Endometrial microvascular endothelial cells (primary cell): ENCODE results near the gene ANKRD61. TPM values are rescaled to one million over a fixed set of nuclear protein-coding genes. Genes with fewer than 3 reads are reported as not detected.
"Not testable (repeated sequence)": the region's sequence is repeated elsewhere in the genome, so short reads cannot be mapped to it uniquely, and the experiment has no call there.

ENCODE experiments used
- in situ Hi-C: cut with HindIII; loops from 2 replicates; pipeline ENCODE4 v1.10.0; 2017; ENCODE audit warnings: low sequenced_read_pairs, low pct_unique_long_range_greater_than_20kb; ENCODE audit errors: inconsistent ontology term
- total RNA-seq: library from RNA; depleted of rRNA; stranded (reverse); fragments of >200 nt; gene quantifications from one replicate; pipeline ENCODE4 v1.2.3, GENCODE V29; 2015; ENCODE audit errors: inconsistent ontology term

Gene ANKRD61
- not detected for total RNA-seq

- in situ Hi-C loops = no loop called here
Measured at GRCh38 chr7:6030988-6031387, at the start of gene ANKRD61. Gene ANKRD61, plus strand, starts transcription at chr7:6031376. Its CDS starts 0 bp downstream, at chr7:6031376.

GRCh38 chr7:5987061-5987460, 44.1 kb upstream of the ANKRD61 start:
- in situ Hi-C loops = not testable (repeated sequence)

GRCh38 chr7:5997210-5997808, 33.9 kb upstream of the ANKRD61 start:
- in situ Hi-C loops = no loop called here

GRCh38 chr7:6007386-6007785, 23.8 kb upstream of the ANKRD61 start:
- in situ Hi-C loops = no loop called here

GRCh38 chr7:6007835-6008590, 23.2 kb upstream of the ANKRD61 start:
- in situ Hi-C loops = not testable (repeated sequence)

- in situ Hi-C loops = no loop called here
Measured at GRCh38 chr7:6008668-6009611, 22.2 kb upstream of the ANKRD61 start, which contains the start of the genes AIMP2 and PMS2. Gene AIMP2, plus strand, starts transcription at chr7:6009272. Its CDS starts 92 bp downstream, at chr7:6009364. Gene PMS2, minus strand, starts transcription at chr7:6009049. Its CDS starts 30 bp downstream, at chr7:6009019.

GRCh38 chr7:6010370-6010769, 20.8 kb upstream of the ANKRD61 start:
- in situ Hi-C loops = not testable (repeated sequence)

- in situ Hi-C loops = no loop called here
Measured at GRCh38 chr7:6011541-6011940, 19.6 kb upstream of the ANKRD61 start.

- in situ Hi-C loops = no loop called here
Measured at GRCh38 chr7:6012355-6013104, 18.6 kb upstream of the ANKRD61 start.

- in situ Hi-C loops = no loop called here
Measured at GRCh38 chr7:6015917-6016652, 15.1 kb upstream of the ANKRD61 start.

GRCh38 chr7:6016653-6016966, 14.6 kb upstream of the ANKRD61 start:
- in situ Hi-C loops = no loop called here

GRCh38 chr7:6020371-6021286, 10.5 kb upstream of the ANKRD61 start:
- in situ Hi-C loops = no loop called here

- in situ Hi-C loops = no loop called here
Measured at GRCh38 chr7:6022707-6023106, 8.5 kb upstream of the ANKRD61 start.

GRCh38 chr7:6023974-6024435, 7.2 kb upstream of the ANKRD61 start:
- in situ Hi-C loops = no loop called here

- in situ Hi-C loops = no loop called here
Measured at GRCh38 chr7:6026011-6026819, 5.0 kb upstream of the ANKRD61 start.

GRCh38 chr7:6026820-6027311, 4.3 kb upstream of the ANKRD61 start:
- in situ Hi-C loops = no loop called here
